Activated CD8-positive, alpha-beta T cell treated with anti-CD3 and anti-CD28 coated beads for 36 hours (primary cell): ENCODE measurements around the gene EIF5A. TPM values are rescaled to one million over a fixed set of nuclear protein-coding genes. Genes with fewer than 3 reads are reported as not detected.

Source experiments
- ATAC-seq: fragments of 200-7000 bp; cut with Tn5 transposase; one replicate; pipeline ENCODE4 v1.10.0; 2021; ENCODE audit warnings: mild to moderate bottlenecking, moderate library complexity
- CTCF ChIA-PET: fragments of 350-600 bp; sonication (Branson Sonifier 250); formaldehyde crosslinking; loops from one replicate; lab custom pipeline; 2021; ENCODE audit warnings: antibody characterized with exemption; lab: Charles Lee
- POLR2A ChIA-PET: fragments of 350-600 bp; sonication (Branson Sonifier 250); formaldehyde crosslinking; loops from one replicate; lab custom pipeline; 2021; ENCODE audit warnings: antibody characterized with exemption; lab: Charles Lee
- DNase-seq: peaks from one replicate; pipeline ENCODE4 v3.0.0-alpha.2; 2020
- H3K27ac Mint-ChIP-seq: one replicate; pipeline ENCODE4 v1.8.0; 2021; ENCODE audit warnings: mild to moderate bottlenecking, mixed read lengths
- H3K27me3 Mint-ChIP-seq: one replicate; pipeline ENCODE4 v1.8.0; 2021; ENCODE audit warnings: mixed read lengths
- H3K36me3 Mint-ChIP-seq: one replicate; pipeline ENCODE4 v1.8.0; 2021; ENCODE audit warnings: low read depth, mixed read lengths
- H3K4me1 Mint-ChIP-seq: one replicate; pipeline ENCODE4 v1.8.0; 2021; ENCODE audit warnings: low read depth, mixed read lengths
- H3K4me3 Mint-ChIP-seq: one replicate; pipeline ENCODE4 v1.8.0; 2021; ENCODE audit warnings: mild to moderate bottlenecking, moderate library complexity, mixed read lengths
- H3K9me3 Mint-ChIP-seq: one replicate; pipeline ENCODE4 v1.8.0; 2021; ENCODE audit warnings: mixed read lengths
- CTCF ChIP-seq: fragments of 200-600 bp; IDR thresholded peaks from one replicate; pipeline ENCODE4 v1.8.0; 2022; ENCODE audit warnings: antibody characterized with exemption, mild to moderate bottlenecking
- intact Hi-C: fragments of 100-400 bp; cut with micrococcal nuclease; formaldehyde crosslinking; loops from one replicate; pipeline ENCODE4 v1.10.0; 2022
- total RNA-seq, 2 experiments: library from RNA; stranded (reverse); gene quantifications; one replicate each; pipeline ENCODE4 v1.2.3, GENCODE V29; 2021

The EIF5A gene
- total RNA-seq, 2 experiments from 2014 or later, result 1,064 TPM

GRCh38 chr17:7315570-7316235 is 8.3 kb downstream of the EIF5A start:
- Mint-ChIP-seq H3K9me3 (no peaks in the 10 kb centered on the region), H3K4me1 (peaks cover 37% of the 10 kb centered on the region), H3K27me3 (no peaks in the 10 kb centered on the region), H3K36me3 (peaks cover 40% of the 10 kb centered on the region), H3K27ac (peak overlapping the region; percentile 89), H3K4me3 (peak overlapping the region; percentile 88)
- CTCF ChIA-PET, result interaction anchor here (1.2 to 1.5 kb wide), 3 partner anchors 9 to 40 kb away, joined by 4 to 6 read pairs (median 5); no protein-coding TSS in a partner anchor
- intact Hi-C loops, result no loop called here
- ATAC-seq, result no peak
- POLR2A ChIA-PET, result interaction anchor here (0.7 to 9.0 kb wide), 13 partner anchors 11 to 271 kb away, joined by 3 to 150 read pairs (median 4); partner anchors contain the start of genes ACAP1, CD68, NEURL4 and SLC2A4
- DNase-seq, result no peak
- no peak for TF ChIP-seq CTCF

DNA sequence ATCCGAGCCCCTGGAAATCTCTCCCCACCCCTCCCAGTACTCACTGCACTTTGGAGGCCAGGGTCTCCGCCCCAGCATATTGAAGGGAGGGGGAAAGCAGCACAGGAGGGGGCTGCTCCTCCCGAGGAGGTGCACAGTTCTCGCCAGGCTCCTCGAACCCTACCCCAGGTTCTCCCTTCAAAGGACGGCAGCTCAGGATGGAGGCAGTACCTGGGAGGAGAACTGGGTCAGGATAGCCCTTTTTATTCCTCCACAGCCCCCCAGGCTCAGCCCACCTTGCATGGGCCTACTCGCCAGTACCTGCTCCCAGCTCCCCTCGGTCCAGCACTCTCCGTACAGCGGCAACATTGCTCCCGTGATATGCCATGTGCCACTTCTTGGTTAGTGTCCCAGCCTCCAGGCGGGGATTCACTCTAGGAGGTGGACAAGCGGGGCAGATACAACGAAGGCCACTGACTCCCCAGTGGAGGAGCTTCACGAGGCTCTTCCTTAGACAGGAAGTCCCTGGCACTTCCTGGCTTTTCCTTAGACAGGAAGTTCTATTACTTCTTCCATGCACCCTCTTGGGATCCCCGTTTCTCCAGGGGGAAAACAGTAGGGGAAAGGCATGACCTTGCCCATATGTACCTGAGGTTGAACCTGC is 9.9 kb downstream of the EIF5A start:
- DNase-seq (no peak), ATAC-seq (no peak)
- Mint-ChIP-seq H3K36me3 (peaks cover 39% of the 10 kb centered on the region), H3K4me3 (peak overlapping the region; percentile 12), H3K9me3 (no peaks in the 10 kb centered on the region), H3K4me1 (peaks cover 25% of the 10 kb centered on the region), H3K27ac (peak overlapping the region; percentile 55), H3K27me3 (no peaks in the 10 kb centered on the region)
- no peak for TF ChIP-seq CTCF
- ChIA-PET CTCF (interaction anchor here (1.0 kb wide), 1 partner anchor 10 kb away, joined by 4 read pairs; no protein-coding TSS in a partner anchor), POLR2A (interaction anchor here (1.1 to 2.0 kb wide), 5 partner anchors 8 to 36 kb away, joined by 3 to 9 read pairs (median 5); partner anchors contain the start of genes NEURL4 and SLC2A4)
- intact Hi-C loops, result no loop called here

DNA sequence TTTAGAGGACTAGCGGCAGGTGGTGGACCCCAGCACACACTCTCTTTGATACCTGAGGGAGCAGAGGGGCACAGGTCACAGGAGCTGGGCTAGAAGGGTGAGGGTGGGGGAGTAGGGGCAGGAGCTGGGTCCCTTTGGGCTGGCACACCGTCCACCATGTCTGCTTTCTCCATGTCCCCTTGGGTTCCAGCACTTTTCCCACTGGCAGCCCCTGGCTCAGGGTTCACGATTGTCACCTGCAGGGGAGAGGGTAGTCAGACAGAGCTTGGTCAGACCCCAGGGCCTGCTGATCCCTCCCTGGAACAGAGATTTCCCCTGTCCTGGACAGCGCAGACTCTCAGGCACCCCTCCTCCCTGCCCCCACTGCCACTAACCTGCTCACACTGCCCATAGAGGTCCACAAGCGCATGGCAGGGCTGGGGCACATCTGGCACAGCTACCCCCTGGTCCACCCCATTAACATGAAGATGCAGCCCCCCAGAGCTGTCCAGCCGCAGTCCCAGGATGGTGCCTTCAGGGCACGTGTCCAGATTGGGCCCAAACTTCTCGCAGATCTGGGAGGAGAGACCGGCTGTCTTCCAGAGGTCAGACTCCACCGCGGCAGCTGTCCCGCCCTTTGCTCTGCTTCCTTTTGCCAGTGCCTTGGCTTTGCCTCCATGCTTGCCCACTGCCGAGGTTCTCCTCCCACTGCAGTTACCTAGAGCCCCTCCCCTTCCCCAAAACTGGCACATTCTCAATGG is 10.9 kb downstream of the EIF5A start:
- H3K27me3 Mint-ChIP-seq, result no peaks in the 10 kb centered on the region
- H3K4me1 Mint-ChIP-seq, result peaks cover 15% of the 10 kb centered on the region
- CTCF ChIA-PET, result interaction anchor here (1.0 kb wide), 1 partner anchor 9 kb away, joined by 4 read pairs; no protein-coding TSS in a partner anchor
- intact Hi-C loops, result no loop called here
- POLR2A ChIA-PET, result interaction anchor here (1.1 to 2.0 kb wide), 4 partner anchors 9 to 19 kb away, joined by 3 to 9 read pairs (median 6); partner anchors contain the start of gene NEURL4
- no peak overlapping the region for H3K27ac Mint-ChIP-seq
- ATAC-seq (no peak), DNase-seq (no peak)
- peaks cover 29% of the 10 kb centered on the region for H3K36me3 Mint-ChIP-seq
- no peaks in the 10 kb centered on the region for H3K9me3 Mint-ChIP-seq
- TF ChIP-seq CTCF, result no peak
- no peak overlapping the region for H3K4me3 Mint-ChIP-seq

DNA sequence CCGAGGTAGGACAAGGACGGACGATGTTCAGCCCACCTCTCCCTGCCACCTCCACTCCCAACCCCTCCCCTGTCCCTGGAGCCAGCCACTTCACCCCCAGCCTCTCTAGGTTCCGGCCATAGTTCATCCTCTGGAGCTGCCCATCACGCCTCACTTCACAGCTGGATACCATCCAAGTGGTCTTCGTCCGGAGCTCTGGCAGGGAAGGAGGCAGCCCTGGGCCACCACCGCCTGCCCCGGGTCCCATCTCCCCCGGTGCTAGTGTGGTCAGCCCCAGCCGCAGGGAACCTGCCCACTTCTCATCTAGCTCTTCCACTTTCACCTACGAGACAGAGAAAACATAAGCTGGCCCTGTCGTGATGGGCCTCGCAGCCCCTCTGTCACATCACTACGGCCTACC is 14.0 kb downstream of the EIF5A start:
- CTCF ChIA-PET, result interaction anchor here (1.6 to 6.5 kb wide), 4 partner anchors 15 to 239 kb away, joined by 5 to 60 read pairs (median 7); partner anchors contain the start of gene ACAP1
- H3K36me3 Mint-ChIP-seq, result peaks cover 29% of the 10 kb centered on the region

More for the DNA sequence above, 14.0 kb downstream of the EIF5A start:
- intact Hi-C loops, result no loop called here
- Mint-ChIP-seq H3K4me3 (no peak overlapping the region), H3K27ac (no peak overlapping the region), H3K27me3 (no peaks in the 10 kb centered on the region), H3K9me3 (no peaks in the 10 kb centered on the region), H3K4me1 (peaks cover 9% of the 10 kb centered on the region)
- DNase-seq (no peak), ATAC-seq (no peak)
- POLR2A ChIA-PET, result interaction anchor here (10.5 kb wide), 1 partner anchor 9 kb away, joined by 150 read pairs; the partner anchor contains the start of gene GPS2
- TF ChIP-seq CTCF, result no peak
